Sigmoid colon (tissue), 7 donors: Measurements from ENCODE around the gene ARID5A. TPM values are rescaled to one million over a fixed set of nuclear protein-coding genes. Genes with fewer than 3 reads are reported as not detected.

Source experiments
- DNase-seq: peaks from one replicate; pipeline ENCODE4 v3.0.0-alpha.2; 2019
- H3K27ac ChIP-seq, 4 donors: fragments of 200-600 bp; sonication (generic); one replicate each; pipeline ENCODE4 v1.5.1; 2016 to 2019; ENCODE audit warnings: mild to moderate bottlenecking in 1 of 4
- H3K27me3 ChIP-seq, 3 donors: fragments of 200-600 bp; sonication (generic); one replicate each; pipeline ENCODE4 v1.5.1; 2019; ENCODE audit warnings: mild to moderate bottlenecking in 1 of 3
- H3K36me3 ChIP-seq, 4 donors: fragments of 200-600 bp; sonication (generic); one replicate each; pipeline ENCODE4 v1.5.1; 2016 to 2019
- H3K4me1 ChIP-seq, 4 donors: fragments of 200-600 bp; sonication (generic); one replicate each; pipeline ENCODE4 v1.5.1; 2017 to 2019
- H3K4me3 ChIP-seq, 4 donors: fragments of 200-600 bp; sonication (generic); one replicate each; pipeline ENCODE4 v1.5.1; 2017 to 2019; ENCODE audit warnings: mild to moderate bottlenecking in 2 of 4, moderate library complexity in 1 of 4
- H3K9me3 ChIP-seq, 4 donors: fragments of 200-600 bp in 3 of 4; sonication (generic) in 3 of 4; one replicate each; pipeline versions ENCODE4 v1.5.1 to v1.6.1; 2013 to 2019
- EP300 ChIP-seq, 4 donors: sonication (generic); formaldehyde crosslinking; IDR thresholded peaks; one replicate each; pipeline ENCODE4 v1.6.1; 2017; ENCODE audit warnings: antibody characterized with exemption in 4 of 4
- POLR2A ChIP-seq, 2 donors: fragments of 450-650 bp; IDR thresholded peaks; one replicate each; pipeline ENCODE4 v1.6.1; 2016; ENCODE audit warnings: antibody characterized with exemption in 2 of 2, mild to moderate bottlenecking in 2 of 2, moderate library complexity in 2 of 2
- POLR2AphosphoS5 ChIP-seq, 4 donors: sonication (generic); formaldehyde crosslinking; IDR thresholded peaks; one replicate each; pipeline ENCODE4 v1.6.1; 2017; ENCODE audit warnings: antibody characterized with exemption in 4 of 4
- WGBS, 2 donors: extraction: QIAGEN DNeasy Blood & Tissue Kit; methylation state at CpG; one replicate each; pipeline ENCODE4 v1.1.7; 2013; 5-methylcytosine and 5-hydroxymethylcytosine counted together
- intact Hi-C: fragments of 100-400 bp; cut with DNase I; formaldehyde crosslinking; loops from one replicate; pipeline ENCODE4 v1.15.1; 2023
- polyA plus RNA-seq, 3 donors: library from polyadenylated mRNA; stranded (reverse); fragments of 200-250 nt; gene quantifications; one replicate each; pipeline ENCODE4 v1.2.3, GENCODE V29; 2013
- total RNA-seq, 4 donors: library from RNA; depleted of rRNA; stranded (reverse); fragments of >200 nt; gene quantifications; one replicate each; pipeline ENCODE4 v1.1.0, GENCODE V29; 2016
- TF ChIP-seq, protein P1 (sequence below), 4 experiments: fragments of 450-650 bp in 3 of 4; fragments of 200-600 bp in 1 of 4; IDR thresholded peaks; one replicate each; pipeline ENCODE4 v1.5.1; 2016 to 2019; ENCODE audit warnings: antibody characterized with exemption in 4 of 4, mild to moderate bottlenecking in 3 of 4, moderate library complexity in 2 of 4
- donor health status: healthy with polysubstance abuse.
- donor health status: Bipolar disorder and iron deficiency.
- donor health status: healthy.

Gene ARID5A
- total and polyA plus RNA-seq, 7 donors = 7.8 to 179 (median 17.9) TPM

DNA sequence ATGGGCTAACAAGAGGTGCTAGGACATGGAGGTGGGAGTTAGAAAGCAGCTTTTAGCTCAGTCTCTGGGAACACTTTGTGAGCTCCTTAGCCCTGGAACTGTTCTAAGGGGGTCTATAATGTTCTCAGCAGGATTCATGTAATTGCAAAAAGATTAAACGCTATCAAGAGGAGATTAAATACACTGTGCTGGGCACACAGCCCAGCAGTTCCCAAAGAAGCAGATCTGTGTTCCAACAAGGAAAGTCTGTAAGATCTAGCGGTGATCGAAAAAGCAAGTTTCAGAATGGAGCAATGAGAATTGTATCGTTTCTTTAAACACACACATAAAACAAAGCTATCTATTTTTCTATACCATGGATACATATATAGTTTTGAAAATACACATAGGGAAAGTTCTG lies 2.4 kb upstream of the ARID5A start:
- Histone ChIP-seq H3K27me3 (no peaks in the 10 kb centered on the region), H3K4me3 (peak overlapping the region in 1 of 4 donors; percentile 2), H3K36me3 (no peaks in the 10 kb centered on the region), H3K9me3 (no peaks in the 10 kb centered on the region), H3K27ac (peak overlapping the region; percentile 85 to 99 (median 90)), H3K4me1 (peaks cover 0 to 75% (median 70%) of the 10 kb centered on the region in 4 donors)
- no peak for TF ChIP-seq EP300 (IDR thresholded peaks at IDR 0.05)
- no peak for TF ChIP-seq POLR2A (IDR thresholded peaks at IDR 0.05)
- TF ChIP-seq, protein P1, sequence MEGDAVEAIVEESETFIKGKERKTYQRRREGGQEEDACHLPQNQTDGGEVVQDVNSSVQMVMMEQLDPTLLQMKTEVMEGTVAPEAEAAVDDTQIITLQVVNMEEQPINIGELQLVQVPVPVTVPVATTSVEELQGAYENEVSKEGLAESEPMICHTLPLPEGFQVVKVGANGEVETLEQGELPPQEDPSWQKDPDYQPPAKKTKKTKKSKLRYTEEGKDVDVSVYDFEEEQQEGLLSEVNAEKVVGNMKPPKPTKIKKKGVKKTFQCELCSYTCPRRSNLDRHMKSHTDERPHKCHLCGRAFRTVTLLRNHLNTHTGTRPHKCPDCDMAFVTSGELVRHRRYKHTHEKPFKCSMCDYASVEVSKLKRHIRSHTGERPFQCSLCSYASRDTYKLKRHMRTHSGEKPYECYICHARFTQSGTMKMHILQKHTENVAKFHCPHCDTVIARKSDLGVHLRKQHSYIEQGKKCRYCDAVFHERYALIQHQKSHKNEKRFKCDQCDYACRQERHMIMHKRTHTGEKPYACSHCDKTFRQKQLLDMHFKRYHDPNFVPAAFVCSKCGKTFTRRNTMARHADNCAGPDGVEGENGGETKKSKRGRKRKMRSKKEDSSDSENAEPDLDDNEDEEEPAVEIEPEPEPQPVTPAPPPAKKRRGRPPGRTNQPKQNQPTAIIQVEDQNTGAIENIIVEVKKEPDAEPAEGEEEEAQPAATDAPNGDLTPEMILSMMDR (IDR thresholded peaks at IDR 0.05) = no peak
- no peak for TF ChIP-seq POLR2AphosphoS5 (IDR thresholded peaks at IDR 0.05)
- no peak for DNase-seq
- WGBS, 2 donors = 17 to 61% methylated on average over 4 of the region's 4 CpGs
- intact Hi-C loops = loop anchor here (5.0 to 10.0 kb wide), 3 partner anchors 331 to 1128 kb away; partner anchors contain the start of gene ACTR1B

DNA sequence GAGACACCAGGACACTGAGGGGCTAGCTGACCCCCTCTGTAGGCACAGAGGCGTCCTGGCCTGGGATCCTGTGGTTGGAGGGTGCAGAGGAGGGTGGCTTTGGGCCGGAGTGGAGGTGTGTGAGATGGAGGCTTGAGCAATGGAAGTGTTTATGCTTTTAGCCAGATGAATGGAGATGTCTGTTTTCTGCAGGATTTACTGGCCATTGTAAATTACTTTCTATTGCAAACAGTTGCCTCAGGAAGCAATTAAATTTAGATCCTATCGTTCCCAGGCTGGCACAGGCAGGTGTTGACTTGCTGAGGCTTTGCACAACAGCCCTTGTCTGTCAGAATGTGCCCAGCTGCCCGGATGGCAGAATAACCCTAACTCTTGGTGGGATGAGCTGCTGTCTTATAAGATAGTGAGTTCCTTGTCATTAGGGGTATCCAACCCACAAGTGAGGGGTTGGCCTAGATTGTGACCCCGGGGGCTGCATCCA lies 1.8 kb upstream of the ARID5A start:
- H3K27me3 ChIP-seq = no peaks in the 10 kb centered on the region
- TF ChIP-seq POLR2AphosphoS5 (IDR thresholded peaks at IDR 0.05) = peak in 1 of 4 donors; percentile 18
- no peak for TF ChIP-seq EP300 (IDR thresholded peaks at IDR 0.05)
- no peak overlapping the region for H3K4me3 ChIP-seq
- DNase-seq = peak; percentile 65
- H3K9me3 ChIP-seq = no peaks in the 10 kb centered on the region
- no peaks in the 10 kb centered on the region for H3K36me3 ChIP-seq
- peaks cover 0 to 78% (median 71%) of the 10 kb centered on the region in 4 donors for H3K4me1 ChIP-seq
- H3K27ac ChIP-seq = peak overlapping the region; percentile 85 to 99 (median 90)
- 10 to 53% methylated on average over 5 of the region's 5 CpGs for WGBS, 2 donors
- intact Hi-C loops = loop anchor here (5.0 to 10.0 kb wide), 7 partner anchors 103 to 1128 kb away; partner anchors contain the start of genes ACTR1B, CNNM4, KANSL3 and NCAPH

DNA sequence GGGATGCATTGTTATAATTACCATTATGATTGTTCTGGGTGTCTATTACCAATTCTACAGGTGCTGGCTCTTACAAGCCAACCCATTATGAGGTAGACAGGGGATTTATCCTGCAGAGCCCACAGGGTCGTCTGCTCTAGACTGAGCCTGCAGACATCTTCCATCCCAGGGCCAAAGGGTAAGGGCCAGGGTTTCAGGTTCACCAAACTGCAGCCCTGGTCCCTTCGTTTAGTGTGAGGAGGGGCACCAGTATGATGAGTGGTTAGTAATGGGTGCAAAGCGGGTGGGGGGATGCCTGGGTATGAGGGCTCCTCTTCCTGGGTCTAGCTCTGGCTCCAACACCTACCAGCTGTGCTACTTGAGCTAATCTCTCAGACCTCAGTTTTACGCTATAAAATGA lies 1.2 kb upstream of the ARID5A start:
- H3K4me1 ChIP-seq = peaks cover 0 to 84% (median 75%) of the 10 kb centered on the region in 4 donors
- H3K4me3 ChIP-seq = no peak overlapping the region
- intact Hi-C loops = loop anchor here (5.0 to 10.0 kb wide), 5 partner anchors 102 to 329 kb away; partner anchors contain the start of genes CNNM4, KANSL3, NCAPH and STARD7
- H3K27me3 ChIP-seq = no peaks in the 10 kb centered on the region
- H3K27ac ChIP-seq = peak overlapping the region in 3 of 4 donors; percentile 87 to 99 (median 93)
- H3K36me3 ChIP-seq = no peaks in the 10 kb centered on the region
- peak; percentile 55 for DNase-seq
- no peaks in the 10 kb centered on the region for H3K9me3 ChIP-seq
- 80 to 89% methylated on average over 4 of the region's 4 CpGs for WGBS, 2 donors
- TF ChIP-seq POLR2AphosphoS5 (IDR thresholded peaks at IDR 0.05) (no peak), POLR2A (IDR thresholded peaks at IDR 0.05) (no peak), EP300 (IDR thresholded peaks at IDR 0.05) (no peak)
- TF ChIP-seq, protein P1 (IDR thresholded peaks at IDR 0.05) = no peak

DNA sequence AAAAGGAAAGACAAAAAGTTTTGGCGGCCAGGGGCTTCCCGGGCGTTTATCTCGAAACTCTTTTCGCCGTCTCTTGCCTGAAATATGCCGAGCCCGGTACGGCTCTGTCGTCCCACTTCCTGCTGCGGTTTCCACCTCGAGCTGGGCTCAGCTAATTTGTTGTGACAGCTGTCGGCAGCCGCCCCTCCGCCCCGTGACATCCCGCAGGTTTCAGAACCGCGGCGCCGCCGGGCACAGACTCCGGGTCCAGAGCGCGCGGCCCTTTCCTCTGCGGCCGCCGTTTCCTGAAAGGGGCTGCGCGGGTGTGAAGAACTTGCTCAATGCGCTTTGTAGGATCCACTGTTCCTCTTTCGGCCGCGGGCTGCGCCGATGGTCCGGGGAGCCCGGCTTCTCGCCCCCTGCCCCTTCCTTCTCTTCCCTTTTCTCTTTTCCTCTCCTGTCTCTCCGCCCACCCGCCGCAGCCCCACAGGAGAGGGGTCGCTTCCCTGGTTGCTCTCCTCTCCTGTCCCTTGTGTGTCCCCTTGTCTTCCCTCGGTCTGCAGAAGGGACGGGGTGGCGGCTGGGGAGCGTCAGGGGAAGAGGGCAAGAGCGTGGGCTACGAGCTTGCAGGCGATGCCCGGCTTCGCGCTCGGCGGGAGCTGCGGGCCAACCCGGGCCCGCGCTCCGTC lies 648 bp downstream of the ARID5A start:
- DNase-seq = peak; percentile 87
- Histone ChIP-seq H3K27ac (peak overlapping the region; percentile 97 to 99 (median 98)), H3K4me3 (peak overlapping the region; percentile 86 to 99 (median 96)), H3K27me3 (no peaks in the 10 kb centered on the region), H3K9me3 (no peaks in the 10 kb centered on the region), H3K4me1 (peaks cover 0 to 88% (median 78%) of the 10 kb centered on the region in 4 donors), H3K36me3 (no peaks in the 10 kb centered on the region)
- TF ChIP-seq EP300 (IDR thresholded peaks at IDR 0.05) (no peak), POLR2AphosphoS5 (IDR thresholded peaks at IDR 0.05) (peak in 3 of 4 donors; percentile 47 to 61 (median 48)), POLR2A (IDR thresholded peaks at IDR 0.05) (peak in 1 of 2 donors; percentile 16)
- TF ChIP-seq, protein P1 (IDR thresholded peaks at IDR 0.05) = no peak
- intact Hi-C loops = loop anchor here (5.0 to 10.0 kb wide), 5 partner anchors 100 to 330 kb away; partner anchors contain the start of genes CNNM4, KANSL3, NCAPH and STARD7
- 0% methylated on average over 61 of the region's 61 CpGs for WGBS, 2 donors
